T follicular helper cell (primary cell): ENCODE data around the gene MMP20.

Source experiments
- DNase-seq: peaks from one replicate; pipeline ENCODE4 v3.0.0-alpha.2; 2020; ENCODE audit warnings: low read depth

MMP20 gene

DNA sequence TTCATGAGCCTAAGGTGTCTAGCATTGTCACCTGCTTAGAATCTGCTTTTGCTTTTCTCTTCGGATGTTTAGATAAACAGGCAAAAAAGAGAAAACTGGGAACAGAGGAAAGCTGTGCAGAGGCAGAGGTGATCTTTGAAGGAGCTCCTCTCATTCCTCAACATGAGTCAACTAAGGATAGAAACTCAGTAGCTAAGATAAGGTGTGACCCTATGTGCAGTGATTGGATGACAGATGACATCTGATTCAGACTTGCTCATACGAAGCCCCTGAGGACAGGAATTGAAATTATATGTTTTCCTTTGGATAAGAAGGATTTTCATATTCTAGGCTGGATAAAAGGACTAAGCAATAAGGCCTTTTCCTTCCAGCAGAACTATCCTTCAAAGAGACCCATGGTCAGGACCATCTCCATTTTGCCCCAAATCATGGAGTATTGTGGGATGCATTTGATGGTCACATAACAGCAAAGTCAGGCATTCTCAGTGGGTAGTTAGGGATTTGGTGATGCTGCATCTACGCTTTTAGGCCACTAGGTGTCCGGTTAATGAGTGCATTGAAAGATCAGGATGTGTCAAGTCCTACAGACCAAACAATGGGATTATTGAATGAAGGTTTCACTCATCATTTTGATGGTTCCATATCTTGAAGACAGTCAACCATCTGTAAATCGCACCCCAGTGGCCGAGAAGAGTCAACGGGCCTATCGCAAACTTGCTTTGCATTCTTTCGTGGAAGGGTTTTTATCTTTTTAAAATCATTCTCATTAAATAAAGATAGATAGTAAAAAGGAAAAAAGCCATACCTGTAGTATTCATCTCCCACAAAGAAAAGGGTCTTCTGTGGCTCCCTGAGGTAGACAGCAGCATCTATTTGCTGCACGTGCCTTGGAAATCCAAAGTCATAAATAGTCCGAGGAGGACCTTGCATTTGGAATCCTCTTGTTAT lies 32.2 kb downstream of the MMP20 start:
- no peak for DNase-seq

DNA sequence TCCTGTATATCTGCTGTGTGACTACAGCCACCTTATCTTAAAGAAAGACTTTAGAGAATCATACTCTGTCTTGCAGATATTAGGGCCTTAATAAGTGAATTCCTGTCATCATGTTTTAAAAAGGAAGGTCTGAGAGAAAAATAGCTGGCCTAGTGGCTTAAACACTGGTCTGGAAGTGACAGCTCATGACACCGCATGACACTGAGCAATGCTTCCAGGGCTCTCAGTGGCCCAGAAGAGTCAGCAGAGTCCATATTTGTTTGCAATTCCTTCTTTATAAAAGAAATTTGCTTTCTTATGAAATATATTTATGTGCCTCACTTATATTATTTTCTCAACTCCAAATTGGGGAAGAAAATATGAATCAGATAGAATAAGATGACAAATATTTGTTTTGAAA lies 33.0 kb downstream of the MMP20 start:
- no peak for DNase-seq

DNA sequence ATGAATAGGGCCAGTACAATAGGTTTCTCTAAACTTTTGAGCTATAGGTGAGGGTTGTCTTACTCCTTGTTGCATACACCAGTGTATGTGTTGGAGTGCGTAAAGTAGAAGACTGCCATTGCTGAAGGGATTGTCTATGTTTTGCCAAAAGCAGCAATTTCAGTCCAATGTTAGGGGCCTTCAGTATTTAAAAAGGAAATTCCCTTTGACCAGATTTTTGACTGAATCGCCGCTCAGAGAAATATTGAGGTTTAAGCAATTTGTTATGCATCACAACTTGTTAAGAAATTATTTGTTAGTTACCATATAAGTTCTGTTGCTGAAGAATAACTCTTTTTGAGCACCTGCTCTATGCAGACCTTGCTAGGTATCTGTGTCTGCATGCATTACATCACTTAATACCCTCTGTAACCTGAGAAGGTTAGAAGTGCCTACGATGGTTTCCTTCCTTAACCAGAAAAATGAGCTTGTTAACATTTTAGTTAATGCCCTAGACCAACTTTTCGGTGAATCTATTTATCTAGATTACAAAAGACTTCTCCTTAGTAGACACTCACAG lies 33.9 kb downstream of the MMP20 start:
- DNase-seq = no peak

DNA sequence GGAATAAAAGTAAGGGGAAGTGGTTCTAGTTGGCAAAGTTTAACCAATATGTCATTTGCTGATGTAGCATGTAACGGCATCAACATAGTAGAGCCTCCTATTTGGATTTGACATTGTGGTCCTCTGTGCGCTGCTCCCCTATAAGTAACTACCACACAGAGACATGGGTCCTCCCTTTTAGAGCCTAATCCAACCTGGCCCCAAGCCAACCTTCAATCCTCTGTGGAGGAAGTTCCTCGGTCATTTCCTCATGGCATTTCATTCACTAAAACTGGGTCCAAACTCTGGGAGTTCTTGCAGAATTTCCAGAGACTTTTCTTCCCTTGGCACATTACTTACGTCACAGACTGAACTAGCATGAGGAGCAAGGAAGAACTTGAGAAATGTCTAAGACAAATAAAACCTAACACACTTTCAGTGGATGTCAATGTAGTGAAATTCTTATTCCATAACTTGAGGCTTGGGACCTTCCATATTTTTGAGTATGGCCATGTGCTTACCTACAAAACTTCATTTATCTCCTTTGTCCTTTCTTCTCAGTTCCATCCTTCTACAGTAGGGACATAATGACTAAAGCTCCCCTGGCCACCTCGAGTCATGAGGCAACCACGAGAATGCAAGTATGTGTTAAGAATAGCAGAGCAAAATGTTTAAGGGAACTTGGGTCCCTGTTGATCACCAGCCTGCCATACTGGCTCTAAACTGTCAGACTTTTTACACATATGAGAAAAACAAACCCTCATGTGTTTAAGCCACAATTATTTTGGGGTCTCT lies 34.7 kb downstream of the MMP20 start:
- DNase-seq = no peak

DNA sequence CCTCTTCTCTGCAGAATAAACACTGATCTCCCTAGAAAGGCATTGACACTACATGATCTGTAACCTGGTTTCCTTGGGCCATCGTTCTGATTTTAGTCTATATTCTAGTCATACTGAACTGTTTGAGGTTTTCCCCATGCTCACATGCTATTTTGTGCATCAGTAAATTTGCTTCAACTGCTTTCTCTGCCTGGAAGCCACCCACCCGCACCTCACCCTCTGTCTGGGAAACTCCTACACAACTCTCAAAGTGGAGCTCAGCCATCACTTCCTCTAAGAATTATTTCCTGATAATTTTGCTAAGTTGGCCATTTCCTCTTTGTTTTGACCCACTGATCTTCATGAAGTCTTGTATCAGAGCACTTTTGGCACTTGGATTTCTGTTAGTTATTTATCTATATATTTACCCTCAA lies 36.1 kb downstream of the MMP20 start:
- DNase-seq = no peak

DNA sequence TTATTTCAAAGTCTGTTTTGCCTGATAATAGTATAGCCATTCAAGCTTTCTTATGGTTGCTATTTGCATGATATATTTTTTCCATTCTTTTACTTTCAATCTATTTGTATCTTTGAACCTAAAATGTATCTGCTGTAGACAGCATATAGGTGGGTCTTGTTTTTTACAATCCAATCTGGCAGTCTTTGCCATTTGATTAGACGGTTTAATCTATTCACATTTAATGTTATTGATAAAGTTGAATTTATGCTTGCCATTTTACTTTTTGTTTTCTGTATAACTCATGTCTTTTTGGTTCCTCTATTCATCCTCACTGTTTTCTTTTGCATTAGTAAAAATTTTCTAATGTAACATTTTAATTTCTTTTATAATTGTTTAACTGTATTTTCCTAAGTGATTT lies 37.4 kb downstream of the MMP20 start:
- no peak for DNase-seq

DNA sequence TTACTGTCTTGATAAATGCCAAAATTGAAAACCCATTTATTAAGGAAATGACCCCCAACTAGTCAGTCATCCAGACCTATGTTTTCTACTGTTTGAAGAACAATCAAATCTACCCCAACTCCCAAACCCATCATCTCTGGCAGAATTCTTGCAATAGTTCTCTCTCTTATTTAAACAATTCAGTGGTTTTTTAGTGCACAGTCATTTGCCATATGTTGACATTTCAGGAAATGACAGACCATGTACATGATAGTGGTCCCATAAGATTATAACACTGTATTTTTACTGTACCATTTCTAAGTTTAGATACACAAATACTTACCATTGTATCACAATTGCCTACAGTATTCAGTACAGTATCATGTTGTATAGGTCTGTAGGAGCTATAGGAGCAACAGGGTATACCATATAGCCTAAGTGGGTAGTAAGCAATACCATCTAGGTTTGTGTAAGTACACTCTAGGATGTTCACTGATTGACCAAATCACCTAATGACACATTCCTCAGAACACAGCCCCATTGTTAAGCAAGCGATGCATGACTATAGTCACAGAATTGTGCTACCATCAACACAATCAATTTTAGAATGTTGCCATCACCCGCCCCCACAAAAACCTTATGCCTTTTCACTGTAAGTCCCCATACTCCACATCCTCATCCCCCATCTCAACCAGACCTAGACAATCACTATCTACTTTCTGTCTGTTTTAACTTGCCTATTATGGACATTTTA lies 41.8 kb downstream of the MMP20 start:
- DNase-seq = no peak

DNA sequence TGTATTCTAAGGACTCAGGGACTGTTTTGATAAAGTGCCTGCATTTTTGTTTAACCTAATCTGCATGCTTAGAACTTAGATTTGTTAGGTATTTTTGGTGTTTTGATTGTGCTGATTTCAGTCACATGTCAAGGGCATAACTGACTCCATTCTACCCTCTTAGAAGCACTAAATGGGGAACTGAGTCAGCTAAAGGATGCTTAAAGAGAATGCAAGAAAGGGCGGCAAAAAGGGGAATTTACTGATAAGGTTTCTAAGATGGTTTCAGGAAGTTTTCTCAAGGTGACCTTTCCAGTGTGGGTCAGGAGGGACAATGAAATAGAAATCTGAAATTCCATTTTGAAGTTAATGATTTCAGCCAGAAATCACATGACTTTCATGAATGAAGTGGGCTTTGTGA lies 43.0 kb downstream of the MMP20 start:
- no peak for DNase-seq

DNA sequence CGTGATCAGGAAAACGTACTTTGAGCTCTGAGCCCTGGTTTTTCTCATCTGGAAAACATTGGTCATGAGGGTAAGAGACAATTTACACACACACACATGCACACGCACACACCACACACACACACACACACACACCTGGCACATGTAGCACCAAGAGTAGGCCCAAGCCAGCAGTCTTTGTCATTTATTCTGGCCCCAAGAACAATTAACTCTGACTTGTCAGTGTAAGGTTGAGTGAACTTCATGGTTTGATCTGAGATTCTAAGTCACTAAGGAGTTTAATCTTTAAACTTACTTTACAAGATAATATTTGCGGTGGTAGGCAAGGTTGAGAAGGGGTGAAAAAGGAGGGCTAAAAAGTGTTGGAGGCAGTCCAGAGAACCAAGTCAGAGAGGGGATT lies 44.1 kb downstream of the MMP20 start:
- no peak for DNase-seq

DNA sequence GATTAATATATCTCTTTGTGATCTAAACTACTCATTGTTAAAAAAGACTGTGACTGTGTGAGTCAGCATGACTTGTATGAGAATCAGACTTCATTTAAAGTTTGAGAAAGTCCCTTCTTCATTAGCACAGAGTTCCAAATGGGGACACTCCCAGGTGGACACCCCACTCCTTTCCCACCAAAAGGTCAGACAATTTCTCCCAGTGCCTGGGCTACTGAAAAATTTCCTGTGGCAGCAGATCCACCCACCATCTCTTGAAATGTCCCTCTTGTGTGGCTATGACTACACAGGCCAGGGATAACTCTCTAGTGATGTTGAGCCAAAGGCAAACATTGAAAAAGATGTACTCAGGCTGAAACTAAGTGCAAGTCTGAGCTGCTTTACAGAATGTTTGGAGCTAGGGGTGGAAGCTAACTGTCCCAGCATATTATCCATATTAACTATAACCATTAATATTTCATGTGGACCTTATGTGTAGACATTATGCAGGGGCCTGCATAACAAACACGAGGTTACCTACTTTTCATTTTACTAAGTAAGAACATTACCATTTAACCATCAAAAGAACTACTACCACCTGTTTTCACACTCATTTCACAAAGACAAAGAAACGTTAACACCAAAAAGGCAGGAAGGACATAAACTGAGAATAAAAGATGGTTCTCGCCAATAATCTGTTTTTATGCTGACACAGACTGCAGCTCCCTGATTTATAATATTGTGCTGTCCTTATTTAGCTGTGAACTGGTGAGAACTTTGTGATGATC lies 44.8 kb downstream of the MMP20 start:
- no peak for DNase-seq

DNA sequence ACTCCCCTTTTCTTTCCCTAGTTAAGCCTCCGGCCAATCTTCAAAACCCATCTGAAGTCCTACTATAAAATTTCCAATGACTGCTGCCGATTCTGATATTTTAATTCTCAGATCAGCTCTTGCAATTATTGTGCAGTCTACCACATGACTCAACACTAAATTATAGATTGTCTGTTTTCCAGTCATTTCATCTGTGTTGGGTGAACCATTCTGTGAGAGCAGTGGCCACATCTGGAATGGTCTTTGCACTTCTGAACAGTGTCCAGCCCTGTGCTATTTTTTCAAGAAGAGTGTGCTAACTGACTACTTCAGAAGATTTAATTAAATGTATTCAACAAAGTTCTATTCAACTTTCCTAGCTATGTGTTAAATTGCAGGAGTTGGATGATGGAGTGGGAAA lies 47.4 kb downstream of the MMP20 start:
- DNase-seq = no peak

DNA sequence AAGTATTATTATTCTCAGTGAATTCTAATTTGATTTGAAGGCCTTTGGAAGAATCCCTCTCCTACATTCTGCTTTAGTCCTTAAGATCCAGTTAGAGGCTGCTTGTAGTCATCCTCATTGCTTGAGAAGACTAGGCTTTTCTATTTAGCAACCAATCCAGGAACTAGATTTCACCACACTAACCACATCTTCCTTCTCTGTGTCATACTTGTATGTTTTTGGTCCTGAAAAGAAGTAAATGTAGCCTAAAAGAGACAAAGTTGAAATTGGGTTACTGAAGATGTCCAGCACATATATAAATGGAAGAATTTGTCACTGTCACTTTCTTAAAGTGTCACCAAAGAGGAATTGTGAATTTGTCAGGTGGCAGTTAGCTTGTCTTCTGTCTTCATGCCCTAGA lies 48.0 kb downstream of the MMP20 start:
- no peak for DNase-seq

DNA sequence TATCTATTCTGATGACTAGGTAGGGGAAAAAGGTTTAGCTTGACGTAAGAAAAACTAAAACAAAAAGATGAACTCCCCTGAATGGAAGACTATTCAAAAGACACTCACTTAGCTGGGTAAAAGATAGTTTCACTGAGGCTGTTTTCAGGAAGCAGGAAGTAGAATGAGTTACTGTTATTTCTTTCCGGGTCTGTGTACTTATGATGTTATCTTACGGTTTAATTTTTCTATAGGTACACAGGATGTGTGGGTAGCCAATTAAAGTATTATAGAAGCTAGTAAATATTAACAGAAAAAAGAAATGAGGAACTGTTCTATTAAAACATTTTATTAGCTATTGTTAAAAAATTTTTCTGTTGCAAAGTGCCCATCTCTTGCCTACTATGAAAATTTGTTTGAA lies 48.8 kb downstream of the MMP20 start:
- DNase-seq = no peak

DNA sequence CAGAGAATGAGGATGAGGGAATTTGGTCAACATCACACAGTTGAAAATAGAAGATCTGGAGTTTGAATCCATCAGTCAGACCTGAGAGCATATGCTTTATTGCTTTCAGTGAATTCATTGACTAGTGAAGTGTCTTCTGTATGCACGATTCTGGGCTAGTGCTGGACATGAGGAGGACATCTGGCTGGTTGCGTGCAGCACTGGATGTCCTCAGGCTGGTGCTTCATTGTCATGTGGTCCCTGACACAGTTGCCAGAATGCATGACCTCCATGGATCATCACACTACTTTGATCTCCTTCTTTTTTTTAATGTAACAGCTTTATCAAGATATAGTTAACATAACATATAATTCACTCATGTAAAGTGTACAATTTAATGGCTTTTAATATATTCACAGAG lies 50.1 kb downstream of the MMP20 start:
- DNase-seq = no peak

DNA sequence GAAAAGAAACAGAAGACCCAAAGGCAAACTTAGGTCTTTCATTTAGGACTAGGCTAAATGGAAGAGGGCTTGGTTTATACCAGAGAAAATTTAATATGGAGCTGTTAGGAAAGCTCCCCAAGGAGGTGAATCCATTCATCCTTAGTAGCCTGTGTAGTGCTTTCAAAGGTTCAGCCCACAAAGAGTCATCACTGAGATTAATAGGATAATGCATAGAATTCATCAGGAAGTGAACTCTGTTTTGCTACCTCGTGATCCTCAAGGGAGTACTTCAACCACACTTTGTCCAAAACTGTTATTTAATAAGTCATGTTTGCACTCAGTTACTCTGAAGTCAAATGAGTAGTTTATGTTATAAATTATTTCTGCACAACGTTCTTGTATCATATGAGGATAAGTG lies 51.3 kb downstream of the MMP20 start:
- no peak for DNase-seq

DNA sequence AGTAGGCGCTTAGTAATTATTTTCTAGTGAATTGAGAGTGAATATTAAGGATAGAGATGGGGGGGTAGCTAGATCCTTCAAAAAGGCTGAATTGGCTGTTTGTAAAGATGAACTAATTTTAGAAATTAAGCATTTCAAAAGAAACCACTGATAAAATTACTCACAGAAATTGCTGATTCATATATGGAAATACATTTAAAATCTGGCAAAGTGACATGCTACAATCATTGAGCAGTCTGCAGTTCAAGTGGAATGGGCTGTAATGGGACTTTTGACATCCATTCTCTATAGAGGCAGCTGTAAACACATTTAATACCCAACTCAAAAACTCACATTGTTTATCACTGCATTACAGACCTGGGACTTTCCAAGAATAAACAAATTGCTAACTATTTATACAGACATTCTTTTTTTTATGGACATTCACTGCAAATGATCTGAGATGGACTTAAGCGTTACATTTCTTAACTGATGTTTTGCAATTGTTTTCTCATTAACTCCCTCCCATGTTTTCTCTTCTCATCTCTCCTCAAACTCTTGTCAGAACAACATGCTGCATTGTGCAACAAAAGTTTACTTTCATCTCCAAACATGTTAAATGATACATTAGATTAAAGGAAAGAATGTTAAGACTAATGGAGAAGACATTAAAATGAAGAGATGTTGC lies 52.4 kb downstream of the MMP20 start:
- DNase-seq = no peak

DNA sequence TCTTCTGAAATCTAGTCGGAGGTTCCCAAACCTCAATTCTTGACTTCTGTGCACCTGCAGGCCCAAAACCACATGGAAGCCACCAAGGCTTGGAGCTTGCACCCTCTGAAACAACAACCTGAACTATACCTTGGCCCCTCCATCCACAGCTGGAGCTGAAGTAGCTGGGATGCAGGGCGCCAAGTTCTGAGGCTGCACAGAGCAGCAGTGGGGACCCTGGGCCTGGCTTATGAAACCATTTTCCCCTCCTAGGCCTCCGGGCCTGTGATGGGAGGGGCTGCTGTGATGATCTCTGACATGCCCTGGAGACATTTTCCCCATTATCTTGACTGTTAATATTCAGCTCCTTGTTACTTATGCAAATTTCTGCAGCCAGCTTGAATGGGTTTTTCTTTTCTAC lies 56.3 kb downstream of the MMP20 start:
- no peak for DNase-seq

DNA sequence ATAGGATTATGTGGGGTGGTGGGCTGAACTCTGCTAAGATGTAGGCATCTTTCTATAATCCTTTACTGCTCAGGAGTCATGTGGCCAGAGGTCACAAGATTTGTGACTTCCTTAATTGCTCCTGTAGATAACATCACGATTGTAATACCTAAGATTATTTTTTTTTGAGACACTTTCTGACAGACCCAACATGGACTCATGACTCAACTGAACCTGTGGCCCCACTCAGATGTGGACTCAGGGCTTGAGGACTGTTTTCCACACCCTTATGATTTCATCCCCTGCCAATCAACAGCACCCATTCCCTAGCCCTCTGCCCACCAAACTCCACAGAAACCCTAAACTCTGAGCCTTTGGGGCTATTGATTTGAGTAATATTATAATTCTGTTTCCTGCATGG lies 59.0 kb downstream of the MMP20 start:
- no peak for DNase-seq

DNA sequence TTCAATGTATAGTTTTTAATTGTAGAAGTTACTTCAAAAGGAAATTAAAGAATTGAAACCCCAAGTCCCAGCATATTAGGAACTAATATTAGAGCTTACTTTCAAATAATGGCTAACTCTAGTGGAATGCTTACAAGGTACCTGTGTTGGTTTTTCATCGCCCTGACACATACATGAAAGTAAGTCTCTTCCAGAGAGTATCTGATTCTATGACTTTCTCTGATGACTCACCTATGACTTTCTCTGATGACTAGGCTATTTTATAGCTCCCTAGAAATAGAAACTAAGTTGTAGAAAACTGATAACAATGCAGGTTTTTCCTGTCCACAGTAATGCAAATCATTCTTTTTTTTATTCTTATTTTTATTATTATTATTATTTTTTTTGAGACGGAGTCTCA lies 61.0 kb downstream of the MMP20 start:
- DNase-seq = no peak

DNA sequence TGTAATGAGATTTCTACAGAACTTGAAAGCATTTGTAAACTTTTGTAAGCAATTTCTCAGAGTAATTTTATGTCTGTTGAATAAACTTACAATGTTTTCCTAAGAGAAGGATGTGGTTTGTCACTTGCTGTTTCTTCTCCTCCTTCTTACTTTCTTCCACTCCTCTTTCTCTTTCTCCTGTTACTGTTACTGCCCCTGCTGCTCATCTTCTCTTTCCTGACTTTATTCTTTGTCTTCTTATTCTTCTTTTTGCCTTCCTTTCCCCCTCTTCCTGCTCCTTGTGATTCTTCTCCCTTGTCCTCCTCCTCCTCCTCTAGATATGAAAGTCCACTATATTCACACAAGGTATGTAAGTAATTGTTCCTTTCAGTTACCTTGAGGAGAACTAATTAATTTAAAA lies 63.5 kb downstream of the MMP20 start:
- DNase-seq = no peak

DNA sequence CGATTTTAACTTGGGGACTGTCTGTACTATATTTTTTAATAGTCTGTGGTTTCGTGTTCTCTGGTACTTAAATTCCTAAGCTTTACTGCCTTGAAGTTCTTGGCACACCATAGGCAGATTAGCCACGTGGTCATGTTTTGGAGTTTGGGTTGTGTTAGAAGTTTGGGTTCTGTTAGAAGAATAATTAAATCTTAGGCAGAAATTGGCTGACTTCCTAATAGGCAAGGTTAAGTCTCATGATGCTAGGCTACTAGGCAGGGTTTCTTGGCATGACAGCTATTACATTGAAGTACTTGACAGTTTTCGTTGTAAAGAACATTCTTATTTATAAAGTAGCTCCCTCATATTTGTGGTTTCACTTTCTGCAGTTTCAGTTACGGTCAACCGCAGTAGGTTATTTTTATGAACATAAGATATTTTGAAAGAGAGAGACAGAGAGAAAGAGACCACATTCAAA lies 64.5 kb downstream of the MMP20 start:
- DNase-seq = no peak
